Germinal center (tissue), 1 donor: ENCODE data around the gene NR2F2.

Experiments
- DNase-seq: peaks from one replicate; pipeline ENCODE4 v3.0.0; 2012; ENCODE audit warnings: mixed read lengths, low spot score

Gene NR2F2

DNA sequence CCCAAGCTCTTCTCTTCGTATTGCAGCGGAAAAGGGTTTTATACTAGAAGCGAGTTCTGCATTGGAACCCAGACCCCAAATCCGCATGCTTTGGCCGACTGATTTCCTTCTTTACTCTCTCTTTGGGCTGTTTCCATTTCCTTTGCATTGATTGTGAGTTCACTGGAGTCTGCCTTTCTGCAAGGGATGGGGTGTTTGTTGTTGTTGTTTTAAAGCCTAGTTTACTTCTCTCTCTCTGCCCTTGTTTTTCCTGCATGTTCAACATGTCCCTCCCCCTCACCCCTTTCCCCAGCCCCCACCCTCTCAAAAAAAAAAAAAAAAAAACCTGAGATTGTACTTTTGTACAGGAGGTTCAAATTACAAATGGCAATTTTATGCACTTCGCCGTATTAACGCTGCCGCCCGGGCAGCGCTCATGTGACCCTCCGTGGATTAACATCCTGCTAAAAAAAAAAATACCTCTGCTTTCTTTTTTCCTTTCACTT, 2.2 kb downstream of the NR2F2 start:
- no peak for DNase-seq

DNA sequence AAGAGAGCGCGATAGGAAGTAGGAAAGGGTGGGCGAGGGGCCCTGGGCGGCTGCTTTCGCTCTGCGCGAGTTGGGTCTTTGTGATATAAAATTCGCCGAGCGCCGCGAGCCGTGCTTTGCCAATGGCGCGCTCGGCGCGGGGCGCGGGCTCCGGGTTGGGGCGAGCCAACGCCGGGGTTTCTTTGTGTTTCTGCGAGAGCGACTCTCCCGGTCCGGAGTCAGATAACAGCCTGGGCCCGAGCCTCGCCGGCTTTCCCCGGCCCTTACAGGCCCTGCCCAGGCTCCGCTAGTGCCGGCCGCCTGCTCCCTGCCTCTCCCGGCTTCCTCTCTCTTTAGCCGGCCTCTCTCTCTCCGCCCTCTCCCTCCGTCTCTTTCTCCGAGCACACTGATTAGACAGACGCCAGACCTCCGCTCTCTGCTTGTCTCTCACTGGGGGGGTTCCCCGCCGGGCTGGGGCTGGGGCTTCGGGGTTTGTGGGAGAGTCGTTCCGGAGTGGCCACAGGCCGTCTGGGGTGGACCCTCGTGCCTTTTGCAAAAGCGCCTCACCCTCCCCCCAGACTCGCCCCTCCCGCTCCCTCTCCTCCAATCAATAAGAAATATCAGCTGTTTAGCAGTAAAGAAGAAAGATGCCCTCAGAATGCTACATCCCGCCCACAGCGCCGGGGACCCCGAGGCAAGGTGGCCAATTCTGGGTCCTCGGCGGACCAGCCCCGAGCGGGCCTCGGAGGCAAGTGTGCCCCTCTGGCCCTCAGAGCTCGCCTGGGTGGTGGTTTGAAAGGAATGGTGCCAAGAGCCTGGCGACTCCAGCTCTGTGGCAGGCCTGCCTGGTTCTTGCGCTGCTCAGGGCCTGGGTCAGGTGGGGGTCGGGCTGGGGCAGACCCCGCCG, 2.9 kb downstream of the NR2F2 start:
- no peak for DNase-seq

DNA sequence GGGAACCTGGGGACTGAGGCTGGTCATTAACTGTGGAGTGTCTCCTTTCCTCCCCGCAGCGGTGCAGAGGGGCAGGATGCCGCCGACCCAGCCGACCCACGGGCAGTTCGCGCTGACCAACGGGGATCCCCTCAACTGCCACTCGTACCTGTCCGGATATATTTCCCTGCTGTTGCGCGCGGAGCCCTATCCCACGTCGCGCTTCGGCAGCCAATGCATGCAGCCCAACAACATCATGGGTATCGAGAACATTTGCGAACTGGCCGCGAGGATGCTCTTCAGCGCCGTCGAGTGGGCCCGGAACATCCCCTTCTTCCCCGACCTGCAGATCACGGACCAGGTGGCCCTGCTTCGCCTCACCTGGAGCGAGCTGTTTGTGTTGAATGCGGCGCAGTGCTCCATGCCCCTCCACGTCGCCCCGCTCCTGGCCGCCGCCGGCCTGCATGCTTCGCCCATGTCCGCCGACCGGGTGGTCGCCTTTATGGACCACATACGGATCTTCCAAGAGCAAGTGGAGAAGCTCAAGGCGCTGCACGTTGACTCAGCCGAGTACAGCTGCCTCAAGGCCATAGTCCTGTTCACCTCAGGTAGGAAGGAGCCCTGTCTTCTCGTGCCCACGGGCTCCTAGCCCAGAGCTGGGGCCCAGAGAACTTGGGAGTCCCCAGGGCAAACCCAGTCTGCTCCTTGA, 3.7 kb downstream of the NR2F2 start:
- no peak for DNase-seq

DNA sequence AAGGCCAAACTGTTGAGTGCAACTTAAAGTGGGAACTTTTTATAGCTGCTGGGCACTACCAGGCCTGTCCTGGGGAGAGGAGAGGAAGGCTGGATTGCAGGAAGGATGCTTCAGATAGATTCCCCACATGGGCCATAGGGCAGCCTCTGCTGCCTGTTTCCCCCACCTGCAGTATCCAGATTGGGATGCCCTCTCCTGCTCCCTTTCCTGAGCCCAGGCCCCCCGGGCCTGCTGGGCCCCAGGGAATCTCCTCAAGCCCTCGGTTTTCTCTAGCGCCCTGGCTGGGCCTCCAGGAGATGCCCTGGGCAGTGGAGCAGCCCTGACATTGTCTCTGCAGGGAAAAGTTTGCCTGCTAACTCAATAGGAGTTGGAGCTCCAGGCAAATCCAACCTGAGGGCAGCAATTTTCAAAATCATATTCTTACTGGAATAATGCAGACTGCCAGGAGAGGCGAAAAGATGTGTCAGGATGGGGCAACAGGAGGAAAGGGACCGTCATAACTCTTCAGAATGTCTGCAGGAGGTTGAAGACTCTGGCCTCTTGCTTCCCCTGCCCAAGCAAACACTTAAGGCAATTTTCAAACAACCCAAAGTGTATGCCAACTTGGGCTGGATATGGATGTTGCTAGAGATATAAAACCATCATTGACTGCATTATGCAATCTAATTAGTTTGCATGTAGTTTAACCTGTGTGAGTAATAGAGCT, 4.4 kb downstream of the NR2F2 start:
- no peak for DNase-seq

DNA sequence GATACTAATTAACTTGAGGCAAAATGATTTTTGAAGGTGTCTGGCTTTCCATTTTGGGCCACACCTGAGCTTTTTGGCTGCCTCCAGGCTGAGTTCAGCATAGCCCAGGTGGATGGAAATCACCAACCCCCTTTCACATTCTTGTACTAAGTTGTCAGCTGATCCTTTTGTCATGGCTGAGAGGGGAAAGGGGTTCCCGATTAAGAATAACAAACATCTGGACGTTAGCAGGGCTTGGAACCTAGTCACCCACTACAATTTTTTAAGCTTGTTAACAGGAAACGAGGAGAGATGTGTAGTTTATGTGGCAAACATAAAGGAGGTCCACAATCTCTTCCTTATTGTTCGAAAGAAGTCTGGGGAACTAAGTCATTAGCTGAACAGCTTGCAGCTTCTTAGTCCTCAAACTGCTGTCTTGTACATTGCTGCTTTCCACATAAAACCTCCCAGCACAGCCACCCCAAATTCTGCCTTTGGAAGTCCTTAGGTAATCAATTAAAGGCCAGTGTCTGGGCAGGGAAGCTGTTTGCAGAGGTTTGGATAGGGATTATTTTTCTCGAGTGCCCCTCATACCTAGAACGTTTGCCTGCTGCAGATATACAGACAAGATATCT, 5.0 kb downstream of the NR2F2 start:
- DNase-seq: no peak

DNA sequence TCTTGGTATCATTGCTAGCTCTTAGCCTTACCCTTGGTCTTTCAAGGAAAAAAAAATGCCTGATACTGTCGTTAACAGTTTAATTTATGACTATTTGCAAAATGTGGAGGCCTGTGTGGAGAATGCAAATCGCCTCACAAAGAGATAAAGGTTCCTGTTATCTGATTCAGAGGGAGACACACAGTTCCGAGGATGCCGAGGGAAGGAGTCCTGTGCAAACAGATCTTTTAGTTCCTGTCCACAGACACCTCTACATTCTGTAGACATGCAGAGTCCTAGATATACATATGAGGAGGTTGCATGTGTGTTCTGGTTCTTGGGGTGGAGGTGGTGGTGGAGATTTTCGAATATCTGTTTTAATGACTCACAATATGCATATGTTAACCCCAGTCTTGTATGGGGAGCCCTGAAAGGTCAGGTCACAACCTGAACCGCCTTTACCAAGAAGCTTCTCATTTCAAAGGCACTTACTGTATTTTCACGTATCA, 5.7 kb downstream of the NR2F2 start:
- no peak for DNase-seq

DNA sequence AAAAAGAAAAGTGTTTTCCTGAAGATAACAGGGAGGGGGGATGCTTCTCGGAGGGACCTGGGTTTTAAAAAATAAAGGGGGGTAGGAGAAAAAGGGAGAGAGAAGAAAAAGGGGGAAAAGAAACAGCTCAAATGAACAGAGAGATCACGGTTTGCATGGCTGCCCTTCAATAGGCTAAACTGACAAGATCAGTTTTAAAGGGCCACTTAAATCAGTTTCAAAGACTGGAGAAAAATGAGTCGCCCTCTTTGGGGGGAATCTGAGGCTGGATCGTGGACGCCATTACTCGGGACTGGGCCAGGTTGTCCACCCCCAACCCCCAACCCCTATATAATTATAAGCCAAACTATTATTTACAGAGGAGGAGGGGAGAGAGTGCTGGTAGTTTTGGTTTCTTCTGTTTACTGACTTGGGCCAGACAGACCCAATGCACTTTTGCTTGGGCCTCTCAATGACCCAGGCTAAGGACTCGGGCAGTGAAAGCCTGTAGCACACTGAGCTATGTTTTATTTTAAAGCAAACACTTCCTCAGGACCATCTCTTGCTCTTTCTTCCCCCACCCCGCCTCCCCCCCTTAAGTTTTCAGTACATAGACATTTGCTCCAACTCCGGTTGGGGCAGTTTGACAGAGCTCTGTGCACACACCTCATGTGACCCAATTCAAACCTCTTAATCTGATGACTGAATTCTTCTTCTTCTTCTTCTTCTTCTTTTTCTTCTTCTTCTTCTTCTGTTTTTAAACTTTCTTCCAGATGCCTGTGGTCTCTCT, 6.3 kb downstream of the NR2F2 start:
- no peak for DNase-seq

DNA sequence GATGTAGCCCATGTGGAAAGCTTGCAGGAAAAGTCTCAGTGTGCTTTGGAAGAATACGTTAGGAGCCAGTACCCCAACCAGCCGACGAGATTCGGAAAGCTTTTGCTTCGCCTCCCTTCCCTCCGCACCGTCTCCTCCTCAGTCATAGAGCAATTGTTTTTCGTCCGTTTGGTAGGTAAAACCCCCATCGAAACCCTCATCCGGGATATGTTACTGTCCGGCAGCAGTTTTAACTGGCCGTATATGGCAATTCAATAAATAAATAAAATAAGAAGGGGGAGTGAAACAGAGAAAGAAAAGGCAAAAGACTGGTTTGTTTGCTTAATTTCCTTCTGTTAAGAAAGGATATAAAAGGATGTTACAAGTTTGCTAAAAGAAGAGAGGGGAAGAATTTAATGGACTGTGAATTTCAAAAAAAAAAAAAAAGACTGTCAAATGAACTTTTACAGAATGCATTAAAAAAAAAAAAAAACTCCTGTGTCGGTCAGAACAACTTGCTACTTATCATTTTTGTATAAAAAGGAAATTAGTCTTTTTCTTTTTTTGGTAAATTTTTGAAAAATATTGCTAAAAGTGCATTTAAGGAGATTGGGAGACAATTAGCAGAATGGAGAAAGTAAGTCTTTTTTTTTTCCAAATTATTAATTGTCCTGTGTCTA, 7.0 kb downstream of the NR2F2 start:
- DNase-seq: no peak

DNA sequence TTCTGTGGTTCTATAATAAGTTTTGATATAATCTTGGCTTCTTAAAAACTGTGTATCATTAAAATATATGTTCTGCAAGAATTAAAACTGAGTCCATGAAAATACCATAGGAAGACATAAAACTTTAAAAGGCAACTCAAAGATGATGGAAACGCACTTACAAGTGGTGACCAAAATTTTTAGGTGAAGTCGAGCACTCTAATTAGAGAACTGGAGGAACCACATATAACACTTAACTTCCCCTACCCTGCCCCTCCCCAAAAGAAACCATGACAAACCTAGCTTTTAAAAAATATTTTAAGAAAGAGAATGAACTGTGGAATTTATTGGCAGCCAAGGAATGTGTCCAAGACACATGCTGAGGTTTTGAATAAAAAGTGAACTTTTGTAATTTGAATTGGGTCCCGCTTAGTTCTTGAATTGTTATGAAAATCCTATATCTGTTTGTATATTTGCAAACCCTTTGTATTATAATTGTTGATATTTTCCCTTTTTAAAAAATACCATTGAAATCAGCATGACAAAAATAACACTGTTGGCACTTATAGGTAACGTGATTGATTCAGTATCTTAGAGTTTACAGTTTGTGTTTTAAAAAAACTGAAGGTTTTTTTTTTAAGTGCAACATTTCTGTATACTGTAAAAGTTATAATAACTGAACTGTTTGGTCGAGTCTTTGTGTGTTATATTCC, 7.7 kb downstream of the NR2F2 start:
- DNase-seq: no peak

DNA sequence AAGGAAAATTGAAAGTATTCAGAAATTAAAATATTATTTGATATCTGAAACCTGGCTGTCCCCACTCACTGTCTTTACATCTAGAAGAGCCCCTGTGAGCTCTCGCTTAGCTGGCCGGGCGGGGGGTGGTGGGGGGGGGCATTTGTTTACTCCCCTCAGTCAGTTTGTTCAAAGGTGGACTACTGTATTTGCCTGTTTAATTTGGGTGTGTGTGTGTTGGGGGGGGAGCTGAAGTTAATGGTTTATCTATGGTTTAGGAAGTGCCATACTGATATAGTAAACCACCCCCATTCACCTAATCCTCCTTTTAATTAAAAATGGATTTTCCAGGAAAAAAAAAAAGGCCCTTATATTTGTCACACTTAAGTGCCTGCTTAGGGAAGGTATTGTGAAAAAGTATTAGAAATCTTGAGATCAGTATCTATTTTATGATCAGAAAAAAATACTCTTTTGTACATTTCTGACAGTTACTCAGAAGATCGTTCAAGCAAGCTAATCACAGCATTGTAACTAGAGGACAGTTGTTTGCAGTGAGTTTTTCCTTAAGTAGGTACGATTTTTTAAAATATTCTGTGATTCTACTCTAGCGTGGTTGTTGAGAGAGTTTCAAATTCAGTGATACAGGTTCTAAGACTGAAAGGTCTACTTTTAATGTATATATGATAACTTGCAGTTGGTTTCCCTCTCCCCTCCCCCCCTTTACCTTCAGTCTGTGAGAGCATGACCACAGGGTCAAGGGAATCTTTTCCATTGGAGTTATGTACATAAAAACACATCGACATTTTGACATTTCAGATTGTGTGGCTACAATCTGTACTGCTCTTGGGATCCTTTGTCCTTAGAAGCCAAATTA, 8.5 kb downstream of the NR2F2 start:
- DNase-seq: no peak

DNA sequence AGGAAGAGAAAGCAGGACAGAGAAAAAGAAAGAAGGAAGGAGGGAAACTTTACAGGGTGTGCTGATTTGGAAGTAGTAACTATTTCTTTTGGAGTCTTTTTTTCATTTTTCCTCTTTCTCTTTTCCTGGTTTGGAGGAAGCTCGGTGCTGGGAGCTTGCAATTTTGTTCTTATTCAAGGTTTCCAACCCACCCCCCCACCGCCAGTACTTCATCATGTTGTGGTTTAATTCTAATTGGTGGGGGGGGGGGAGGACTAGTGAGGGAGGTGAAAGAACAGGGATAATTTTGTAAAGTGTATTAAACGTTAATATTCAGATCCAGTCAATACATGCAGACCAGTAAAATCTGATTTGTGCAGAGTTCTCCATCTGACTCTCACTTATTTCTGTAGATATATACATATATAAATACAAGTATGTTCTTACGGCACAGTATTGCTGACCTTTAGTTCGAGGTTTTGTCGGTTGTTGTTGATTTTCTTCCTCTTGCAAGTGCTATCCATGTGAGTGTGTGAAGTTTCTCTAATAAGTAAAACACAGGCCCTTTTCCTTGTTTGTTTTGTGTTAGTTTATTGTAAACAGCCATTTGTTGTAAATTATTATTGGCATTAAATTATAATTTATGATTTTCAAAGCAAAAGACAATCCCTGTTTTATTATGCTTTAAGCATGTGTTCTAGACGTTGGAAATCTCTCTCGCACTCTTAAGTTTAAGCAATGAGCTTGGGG, 9.3 kb downstream of the NR2F2 start:
- no peak for DNase-seq

DNA sequence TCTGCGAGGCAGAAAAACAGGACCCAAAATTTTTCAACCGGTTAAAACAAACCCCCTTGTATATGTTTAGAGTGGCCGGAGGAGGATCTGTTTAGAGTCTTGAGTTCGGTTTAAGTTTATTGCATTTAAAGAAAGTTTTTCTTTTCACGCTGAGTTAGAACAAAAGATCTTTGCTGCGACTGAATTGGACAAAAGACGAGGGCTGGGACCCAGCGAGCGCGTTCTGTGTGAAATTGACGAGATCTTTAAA, 9.8 kb downstream of the NR2F2 start:
- DNase-seq: no peak

DNA sequence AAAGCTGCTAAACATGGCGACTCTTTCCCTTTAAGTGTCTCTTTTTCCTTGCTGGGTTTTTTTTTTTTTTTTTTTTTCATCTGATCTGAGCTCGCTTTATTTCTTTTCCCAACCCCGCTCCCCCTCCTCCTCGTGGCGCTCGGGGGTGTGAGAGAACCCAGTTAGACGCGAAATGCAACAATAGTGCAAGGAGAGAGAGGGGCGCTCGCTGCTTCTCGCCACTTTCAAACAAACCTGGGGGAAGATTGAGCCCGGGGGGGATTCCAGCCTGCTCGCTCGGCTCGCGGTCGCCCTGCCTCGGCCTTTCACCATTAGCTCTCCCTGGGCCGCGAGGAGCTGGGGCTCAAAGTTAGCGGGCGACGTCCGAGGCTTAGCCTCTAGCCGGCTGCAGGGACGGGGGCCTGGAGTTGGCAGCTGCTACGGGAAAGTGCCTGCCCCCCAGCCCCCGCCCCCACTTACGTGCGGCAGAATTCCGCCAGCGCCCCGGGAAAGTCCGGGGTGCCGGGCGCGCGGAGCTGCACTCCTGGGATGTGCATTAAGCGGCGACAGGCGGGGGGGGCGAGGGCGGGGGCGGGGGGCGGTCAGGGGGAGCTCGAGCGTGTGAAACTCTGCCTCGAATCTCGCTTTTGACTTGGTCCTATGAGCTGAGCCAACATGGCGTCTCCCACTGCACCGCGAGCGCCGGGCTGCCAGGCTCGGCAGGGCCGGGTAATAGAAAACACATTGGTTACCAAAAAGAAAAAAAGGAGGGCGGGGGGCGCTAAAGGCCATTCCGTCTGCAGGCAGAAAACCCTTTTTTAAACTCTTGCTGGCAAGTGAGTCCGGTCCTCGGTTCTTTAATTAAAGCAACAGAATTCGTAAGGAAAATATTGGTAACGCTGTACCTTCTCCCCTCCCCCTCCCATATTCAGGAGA, 10.4 kb downstream of the NR2F2 start:
- no peak for DNase-seq

DNA sequence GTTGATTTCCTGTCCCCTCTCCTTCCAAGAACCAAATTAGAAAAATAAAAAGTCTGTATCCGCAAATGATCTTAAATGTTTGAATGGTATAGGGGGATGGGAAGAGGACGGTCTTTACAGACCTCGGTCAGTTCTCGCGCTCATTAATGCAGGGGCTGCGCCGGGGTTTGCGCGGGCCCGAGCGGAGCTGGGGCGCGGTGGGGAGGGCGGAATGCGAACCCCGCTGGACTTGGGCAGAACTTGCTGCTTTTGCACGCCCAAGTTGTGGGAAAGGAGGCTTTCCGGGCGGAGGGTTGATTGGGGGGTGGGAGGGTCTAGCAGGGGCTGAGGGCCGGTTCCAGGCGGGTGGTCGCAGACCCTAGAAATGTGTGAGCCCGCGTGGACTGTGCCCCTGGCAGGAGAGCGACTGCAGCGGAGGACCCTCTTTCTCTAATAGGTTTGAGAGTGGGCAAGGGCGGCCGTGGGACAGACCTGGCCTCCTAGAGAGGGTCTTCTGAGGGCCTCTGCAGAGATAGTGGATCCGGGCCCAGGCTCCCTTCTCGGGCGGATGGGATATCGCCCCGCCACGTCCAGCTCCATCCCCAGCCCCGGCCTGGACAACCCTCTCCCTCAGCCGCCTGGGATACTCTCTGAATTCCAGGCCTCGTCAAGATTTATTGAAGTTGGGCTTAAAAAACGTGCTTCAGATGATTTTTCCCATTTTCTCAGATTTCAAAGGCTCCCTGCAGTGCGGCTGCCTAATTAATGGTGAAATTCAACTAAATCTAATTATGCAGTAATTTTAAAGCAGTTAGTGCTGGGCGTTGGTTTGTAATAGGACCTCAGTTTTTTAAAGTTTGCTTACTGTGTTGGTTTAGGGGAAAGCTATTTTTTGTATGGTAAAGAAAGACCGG, 11.3 kb downstream of the NR2F2 start:
- DNase-seq: no peak

DNA sequence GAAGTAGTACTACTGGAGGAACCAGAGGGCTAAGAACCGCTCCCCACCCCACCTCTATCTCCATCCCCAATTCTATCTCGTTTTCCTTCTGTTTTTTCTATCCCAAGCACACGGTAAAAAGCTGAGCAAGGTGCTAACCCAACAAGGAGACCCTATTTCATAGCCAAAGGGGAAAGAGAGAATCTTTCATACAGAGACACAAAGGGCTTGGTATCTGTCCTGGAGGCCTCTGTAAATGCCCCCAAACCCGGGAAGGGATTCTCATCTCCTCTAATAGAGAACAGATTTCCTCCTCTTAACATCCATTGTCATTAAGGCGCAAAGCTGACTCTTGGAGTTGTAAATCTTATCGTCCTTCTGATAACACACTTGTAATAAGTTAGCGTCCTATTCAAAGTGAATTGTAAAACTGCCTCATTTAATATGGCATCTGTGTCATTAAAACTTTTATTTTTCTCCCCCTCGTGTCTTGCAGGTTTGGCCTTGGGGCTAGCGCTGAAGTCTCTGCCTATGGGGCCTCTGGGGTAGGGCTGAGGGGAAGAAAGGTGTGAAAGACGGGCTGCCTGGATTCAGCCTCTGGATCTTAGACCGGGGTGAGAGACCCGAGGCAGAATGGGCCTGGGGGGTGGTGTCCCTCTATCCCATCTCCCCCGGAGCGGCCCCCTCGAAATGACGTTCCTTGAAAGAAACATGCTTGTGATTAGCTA, 12.1 kb downstream of the NR2F2 start:
- no peak for DNase-seq
